Hepatocyte (in vitro differentiated cells): ENCODE results near the gene ESPNL. TPM values are rescaled to one million over a fixed set of nuclear protein-coding genes. Genes with fewer than 3 reads are reported as not detected.

Experiments used
- DNase-seq: peaks from one replicate; pipeline ENCODE4 v3.0.0-alpha.2; 2016; ENCODE audit warnings: low spot score
- H2AFZ ChIP-seq: fragments of 200-600 bp; sonication (generic); 2 replicates; pipeline ENCODE4 v1.6.0; 2016; ENCODE audit warnings: antibody characterized with exemption, mild to moderate bottlenecking
- H3K27ac ChIP-seq: fragments of 200-600 bp; sonication (generic); 2 replicates; pipeline ENCODE4 v1.5.1; 2016; ENCODE audit warnings: mild to moderate bottlenecking
- H3K27me3 ChIP-seq: fragments of 200-600 bp; sonication (generic); 2 replicates; pipeline ENCODE4 v1.6.1; 2016
- H3K36me3 ChIP-seq: fragments of 200-600 bp; sonication (generic); replicated peaks from 2 replicates; pipeline ENCODE4 v1.5.1; 2016; ENCODE audit warnings: low read depth; ENCODE audit not compliant: insufficient read depth
- H3K4me1 ChIP-seq: fragments of 200-600 bp; sonication (generic); 2 replicates; pipeline ENCODE4 v1.5.1; 2016; ENCODE audit warnings: mild to moderate bottlenecking, moderate library complexity; ENCODE audit not compliant: insufficient read depth
- H3K4me2 ChIP-seq: fragments of 200-600 bp; sonication (generic); 2 replicates; pipeline ENCODE4 v1.6.0; 2016
- H3K4me3 ChIP-seq: fragments of 200-600 bp; sonication (generic); 2 replicates; pipeline ENCODE4 v1.5.1; 2016; ENCODE audit warnings: mild to moderate bottlenecking
- H3K79me2 ChIP-seq: fragments of 200-600 bp; sonication (generic); 2 replicates; pipeline ENCODE4 v1.6.0; 2017; ENCODE audit warnings: mild to moderate bottlenecking
- H3K9me2 ChIP-seq: fragments of 200-600 bp; sonication (generic); replicated peaks from 2 replicates; pipeline ENCODE4 v1.6.0; 2017; ENCODE audit warnings: mild to moderate bottlenecking; ENCODE audit not compliant: insufficient read depth
- H3K9me3 ChIP-seq: fragments of 200-600 bp; sonication (generic); 2 replicates; pipeline ENCODE4 v1.5.1; 2016; ENCODE audit warnings: low read depth, mild to moderate bottlenecking
- H4K20me1 ChIP-seq: fragments of 200-600 bp; sonication (generic); 2 replicates; pipeline ENCODE4 v1.6.0; 2016; ENCODE audit warnings: mild to moderate bottlenecking; ENCODE audit not compliant: insufficient read depth, poor library complexity, severe bottlenecking
- CTCF ChIP-seq: fragments of 200-600 bp; sonication (generic); IDR thresholded peaks from 2 replicates; pipeline ENCODE4 v1.5.1; 2016; ENCODE audit warnings: antibody characterized with exemption, mild to moderate bottlenecking; ENCODE audit not compliant: poor library complexity
- EZH2 ChIP-seq: fragments of 200-600 bp; sonication (generic); IDR thresholded peaks from 2 replicates; pipeline ENCODE4 v1.6.1; 2016; ENCODE audit warnings: antibody characterized with exemption, mild to moderate bottlenecking, borderline replicate concordance
- EZH2phosphoT487 ChIP-seq: fragments of 200-600 bp; sonication (generic); IDR thresholded peaks from one replicate; pipeline ENCODE4 v1.6.1; 2018; ENCODE audit warnings: antibody characterized with exemption, mild to moderate bottlenecking, low read depth, moderate library complexity; ENCODE audit not compliant: unreplicated experiment, severe bottlenecking
- WGBS: methylation state at CpG from one replicate; pipeline ENCODE4 v1.1.6; 2016; ENCODE audit warnings: low lambda C conversion rate; ENCODE audit errors: missing lambda C conversion rate; 5-methylcytosine and 5-hydroxymethylcytosine counted together
- polyA plus RNA-seq: library from polyadenylated mRNA; unstranded; fragments of >200 nt; fragmentation: Nextera tagmentation; extraction: Ambion mirVana; gene quantifications from 2 replicates; pipeline ENCODE4 v1.2.1, GENCODE V29; 2016
- total RNA-seq: library from RNA; depleted of rRNA; stranded (reverse); fragments of >200 nt; gene quantifications from 2 replicates; pipeline ENCODE4 v1.2.3, GENCODE V29; 2014

The ESPNL gene
- total and polyA plus RNA-seq, 2 experiments from 2014 or later: 0.27 to 0.62 TPM

- 94% methylated on average over 17 of the region's 17 CpGs for WGBS
- Histone ChIP-seq H2AFZ (no peak overlapping the region), H3K9me2 (no peaks in the 10 kb centered on the region), H3K9me3 (no peaks in the 10 kb centered on the region), H4K20me1 (no peaks in the 10 kb centered on the region), H3K4me1 (no peaks in the 10 kb centered on the region), H3K4me3 (no peak overlapping the region), H3K27me3 (no peaks in the 10 kb centered on the region), H3K4me2 (no peak overlapping the region), H3K79me2 (no peaks in the 10 kb centered on the region), H3K27ac (no peak overlapping the region), H3K36me3 (no peaks in the 10 kb centered on the region)
- DNase-seq: no peak
- TF ChIP-seq CTCF: no peak
Measured at GRCh38 chr2:238094438-238095022, 5.6 kb upstream of the ESPNL start.

GRCh38 chr2:238095143-238095542, 5.0 kb upstream of the ESPNL start:
- H3K36me3 ChIP-seq: no peaks in the 10 kb centered on the region
- WGBS: 78% methylated on average over 7 of the region's 7 CpGs
- H3K9me2 ChIP-seq: no peaks in the 10 kb centered on the region
- H2AFZ ChIP-seq: no peak overlapping the region
- H3K4me2 ChIP-seq: no peak overlapping the region
- no peaks in the 10 kb centered on the region for H4K20me1 ChIP-seq
- no peak overlapping the region for H3K27ac ChIP-seq
- TF ChIP-seq EZH2phosphoT487: no peak
- no peak for TF ChIP-seq CTCF
- TF ChIP-seq EZH2: no peak
- H3K4me1 ChIP-seq: no peaks in the 10 kb centered on the region
- no peaks in the 10 kb centered on the region for H3K79me2 ChIP-seq
- no peak overlapping the region for H3K4me3 ChIP-seq
- DNase-seq: no peak
- H3K9me3 ChIP-seq: no peaks in the 10 kb centered on the region
- H3K27me3 ChIP-seq: no peaks in the 10 kb centered on the region

GRCh38 chr2:238096311-238097011, 3.7 kb upstream of the ESPNL start:
- no peaks in the 10 kb centered on the region for H4K20me1 ChIP-seq
- no peak overlapping the region for H3K27ac ChIP-seq
- no peak overlapping the region for H3K4me2 ChIP-seq
- no peak for TF ChIP-seq EZH2
- no peak for TF ChIP-seq EZH2phosphoT487
- TF ChIP-seq CTCF: no peak
- H3K27me3 ChIP-seq: no peaks in the 10 kb centered on the region
- no peaks in the 10 kb centered on the region for H3K9me3 ChIP-seq
- H2AFZ ChIP-seq: no peak overlapping the region
- no peaks in the 10 kb centered on the region for H3K36me3 ChIP-seq
- 84% methylated on average over 19 of the region's 22 CpGs for WGBS
- H3K9me2 ChIP-seq: no peaks in the 10 kb centered on the region
- no peaks in the 10 kb centered on the region for H3K79me2 ChIP-seq
- no peaks in the 10 kb centered on the region for H3K4me1 ChIP-seq
- H3K4me3 ChIP-seq: no peak overlapping the region
- no peak for DNase-seq
